GM06990 (cell line): ENCODE measurements around the gene TAF3.

Experiments used
- DNase-seq: peaks from one replicate; pipeline ENCODE4 v3.0.0-alpha.2; 2011; ENCODE audit not compliant: insufficient read length; ENCODE audit errors: extremely low read depth
- H3K27me3 ChIP-seq: replicated peaks from 2 replicates; pipeline ENCODE4 v1.6.0; 2011; ENCODE audit warnings: low read length; ENCODE audit not compliant: control insufficient read depth, insufficient read depth
- H3K36me3 ChIP-seq: 2 replicates; pipeline ENCODE4 v1.5.1; 2011; ENCODE audit warnings: low read length; ENCODE audit not compliant: control insufficient read depth, insufficient read depth
- H3K4me3 ChIP-seq: replicated peaks from 2 replicates; pipeline ENCODE4 v1.5.1; 2011; ENCODE audit warnings: low read depth, mild to moderate bottlenecking, control low read depth, low read length
- TF ChIP-seq, protein P1 (sequence below): IDR thresholded peaks from 2 replicates; pipeline ENCODE4 v1.5.1; 2011; ENCODE audit warnings: low read length, control low read depth, mild to moderate bottlenecking, inconsistent platforms; ENCODE audit not compliant: insufficient read depth, poor library complexity, severe bottlenecking

The TAF3 gene

DNA sequence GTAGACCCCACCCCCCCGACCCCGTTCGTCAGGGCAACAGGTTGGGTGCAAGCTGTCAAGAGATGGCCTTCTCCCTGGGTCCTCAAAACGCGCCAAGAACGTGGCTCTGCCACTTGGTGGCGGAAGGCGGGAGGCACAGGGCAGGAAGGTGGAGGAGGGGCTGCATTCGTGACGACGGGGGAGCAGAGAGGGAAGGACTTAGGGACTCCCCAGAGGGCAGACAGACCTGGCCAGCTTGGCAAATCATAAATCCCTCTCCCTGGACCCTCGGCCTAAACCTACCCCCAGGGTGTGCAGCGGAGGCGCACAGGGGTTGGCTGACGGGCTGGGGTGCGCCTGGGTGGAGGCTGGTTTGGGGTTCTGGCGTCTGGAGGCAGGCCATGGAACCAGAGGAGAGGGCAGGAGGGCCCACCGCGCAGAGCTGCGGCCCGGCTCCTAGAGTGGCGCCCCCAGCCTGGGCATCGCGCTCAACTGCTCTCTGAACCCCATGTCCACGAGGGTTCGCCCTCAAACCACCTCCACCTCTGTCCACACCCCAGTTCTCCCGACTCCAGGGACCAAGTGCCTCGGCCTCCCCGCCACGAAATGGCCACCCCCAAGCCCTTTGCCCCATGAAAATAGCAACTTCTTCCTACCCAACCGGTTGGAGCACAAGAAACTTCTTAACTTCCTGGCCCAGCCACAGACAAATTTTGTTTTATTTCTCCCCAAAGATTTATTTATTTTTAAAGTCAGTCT lies 225.4 kb downstream of the TAF3 start:
- TF ChIP-seq, protein P1, sequence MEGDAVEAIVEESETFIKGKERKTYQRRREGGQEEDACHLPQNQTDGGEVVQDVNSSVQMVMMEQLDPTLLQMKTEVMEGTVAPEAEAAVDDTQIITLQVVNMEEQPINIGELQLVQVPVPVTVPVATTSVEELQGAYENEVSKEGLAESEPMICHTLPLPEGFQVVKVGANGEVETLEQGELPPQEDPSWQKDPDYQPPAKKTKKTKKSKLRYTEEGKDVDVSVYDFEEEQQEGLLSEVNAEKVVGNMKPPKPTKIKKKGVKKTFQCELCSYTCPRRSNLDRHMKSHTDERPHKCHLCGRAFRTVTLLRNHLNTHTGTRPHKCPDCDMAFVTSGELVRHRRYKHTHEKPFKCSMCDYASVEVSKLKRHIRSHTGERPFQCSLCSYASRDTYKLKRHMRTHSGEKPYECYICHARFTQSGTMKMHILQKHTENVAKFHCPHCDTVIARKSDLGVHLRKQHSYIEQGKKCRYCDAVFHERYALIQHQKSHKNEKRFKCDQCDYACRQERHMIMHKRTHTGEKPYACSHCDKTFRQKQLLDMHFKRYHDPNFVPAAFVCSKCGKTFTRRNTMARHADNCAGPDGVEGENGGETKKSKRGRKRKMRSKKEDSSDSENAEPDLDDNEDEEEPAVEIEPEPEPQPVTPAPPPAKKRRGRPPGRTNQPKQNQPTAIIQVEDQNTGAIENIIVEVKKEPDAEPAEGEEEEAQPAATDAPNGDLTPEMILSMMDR = no peak
- no peak for DNase-seq
- peaks cover 4% of the 10 kb centered on the region for H3K27me3 ChIP-seq
- no peak overlapping the region for H3K4me3 ChIP-seq
- H3K36me3 ChIP-seq = no peaks in the 10 kb centered on the region

DNA sequence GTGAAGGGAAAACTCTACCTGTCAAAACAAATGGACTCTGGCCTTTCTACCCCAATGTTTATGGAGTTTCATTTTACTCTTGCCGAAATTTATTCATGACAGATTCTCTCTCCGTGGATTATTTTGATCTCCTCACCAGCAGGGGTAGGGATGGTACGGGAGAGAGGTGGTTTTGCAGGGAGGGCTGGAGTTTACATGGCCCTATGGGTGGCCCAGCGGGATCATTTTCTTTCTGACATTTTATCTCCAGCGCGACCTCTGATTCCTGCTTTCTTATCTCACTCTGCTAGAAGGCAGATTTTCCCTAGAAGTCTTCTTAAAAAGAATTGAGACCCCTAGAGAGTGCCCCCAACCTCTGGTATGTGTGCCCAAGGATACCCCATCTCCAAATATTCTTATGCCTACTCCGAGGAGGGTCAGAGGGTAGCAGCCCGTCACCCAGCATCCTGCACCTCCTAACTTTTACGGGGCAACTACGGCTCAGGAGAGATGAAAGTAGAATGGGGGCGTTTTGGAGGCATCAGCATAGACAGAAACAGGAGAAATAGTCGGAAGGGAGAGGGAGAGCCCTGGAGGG lies 226.1 kb downstream of the TAF3 start:
- no peaks in the 10 kb centered on the region for H3K36me3 ChIP-seq
- peaks cover 4% of the 10 kb centered on the region for H3K27me3 ChIP-seq
- TF ChIP-seq, protein P1 = no peak
- H3K4me3 ChIP-seq = peak overlapping the region; percentile 60; the same call in 1 of the 2 replicates
- no peak for DNase-seq

DNA sequence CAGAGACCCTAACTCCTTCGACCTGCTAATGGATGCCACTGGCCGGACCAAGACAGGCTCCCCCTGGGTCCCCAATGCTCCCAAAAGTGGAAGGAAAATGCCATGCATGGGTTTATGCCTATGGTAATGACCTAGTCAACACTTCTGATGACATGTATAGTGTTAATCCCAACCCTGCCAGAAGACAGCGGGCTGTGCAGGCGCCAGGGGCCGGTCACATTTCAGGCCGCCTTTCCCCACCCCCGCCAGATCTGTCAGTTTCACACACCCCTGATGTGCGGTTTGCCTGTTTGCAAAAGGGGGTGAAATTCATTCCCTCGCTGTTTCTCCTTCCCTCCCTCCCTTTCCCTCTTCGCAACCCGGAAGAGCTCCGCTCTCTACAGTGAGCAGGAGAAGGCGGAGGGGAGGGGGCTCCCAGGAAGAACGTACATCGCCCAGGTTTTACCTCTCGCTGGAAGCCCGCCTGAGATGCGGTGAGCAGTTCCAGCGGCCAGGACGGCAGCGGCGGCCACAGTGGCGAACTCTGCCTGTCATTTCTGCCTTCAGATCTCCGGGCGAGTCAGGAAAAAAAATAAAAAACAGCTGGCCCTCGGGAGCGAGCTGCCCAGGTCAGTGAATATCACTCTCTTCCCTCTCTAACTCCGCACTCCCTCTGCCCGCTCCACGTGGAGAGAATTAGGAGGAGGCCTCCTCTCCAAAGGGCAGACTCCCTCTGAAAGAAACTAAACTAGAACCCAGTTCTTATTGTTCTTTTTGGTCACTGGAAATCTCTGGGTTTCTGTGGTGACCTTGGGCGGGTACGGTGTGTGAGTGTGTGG lies 226.8 kb downstream of the TAF3 start:
- peaks cover 4% of the 10 kb centered on the region for H3K27me3 ChIP-seq
- DNase-seq = peak; percentile 40

DNA sequence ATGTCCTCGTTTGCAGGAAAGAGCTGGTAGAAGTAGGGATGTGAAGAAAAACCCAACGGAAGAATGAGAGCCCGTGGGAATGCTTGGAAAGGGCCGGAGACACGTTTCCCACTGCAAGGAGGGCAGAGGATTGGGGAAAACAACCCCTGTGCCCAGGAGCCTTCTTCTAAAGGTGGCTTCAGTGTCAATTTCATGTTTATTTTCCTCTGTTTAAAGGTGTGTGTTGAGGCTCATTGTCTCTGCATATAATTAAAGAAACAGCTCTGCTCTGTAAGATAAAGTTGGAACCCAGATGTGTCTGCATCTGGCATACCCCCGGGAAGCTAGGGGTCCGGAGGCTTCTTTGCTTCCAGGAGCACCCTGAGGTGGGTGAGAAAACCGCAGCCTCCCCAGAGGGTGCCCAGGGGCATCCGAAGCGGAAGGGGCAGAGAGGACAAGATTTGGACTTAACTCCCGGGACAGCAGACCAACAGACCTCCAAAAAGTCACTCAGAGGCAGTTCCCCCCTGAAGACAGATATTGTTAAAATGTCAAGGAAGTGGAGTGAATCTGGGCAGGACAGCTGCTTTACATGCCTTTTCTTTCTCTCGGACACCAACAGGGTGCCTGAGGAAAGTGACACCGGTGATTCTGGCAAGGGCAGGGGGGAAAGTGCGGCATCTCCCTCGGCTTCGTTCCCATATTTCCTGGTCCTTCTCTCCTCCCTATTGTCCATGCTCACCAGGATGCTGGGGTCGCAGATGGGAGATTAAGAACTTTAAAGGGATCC lies 227.6 kb downstream of the TAF3 start:
- H3K27me3 ChIP-seq = peaks cover 4% of the 10 kb centered on the region

More for the DNA sequence above, 226.8 kb downstream of the TAF3 start:
- TF ChIP-seq, protein P1 = no peak
- peak overlapping the region; percentile 60 for H3K4me3 ChIP-seq
- no peaks in the 10 kb centered on the region for H3K36me3 ChIP-seq

More for the DNA sequence above, 227.6 kb downstream of the TAF3 start:
- Histone ChIP-seq H3K36me3 (no peaks in the 10 kb centered on the region), H3K4me3 (peak overlapping the region; percentile 60)
- TF ChIP-seq, protein P1 = no peak
- DNase-seq = no peak
